Measurements from ENCODE around the gene MEIS2.

The MEIS2 gene

GRCh38 chr15:36886701-36887100 is 213.6 kb downstream of the MEIS2 start:
- Histone ChIP-seq H3K79me2 (ENCODE audit: insufficient read depth, low read length) (no peaks in the 10 kb centered on the region), H2AFZ (ENCODE audit: low read depth, low read length) (no peak overlapping the region), H3K9ac (ENCODE audit: low read depth, low read length) (no peak overlapping the region), H3K36me3 (ENCODE audit: insufficient read depth, low read length) (no peaks in the 10 kb centered on the region), H3K4me3 (ENCODE audit: low read depth in 1 of 2, low read length in 2 of 2) (no peak overlapping the region), H3K9me3 (ENCODE audit: insufficient read depth, low read length, severe bottlenecking) (no peaks in the 10 kb centered on the region), H3K27me3 (ENCODE audit: insufficient read depth, low read length, poor library complexity) (no peaks in the 10 kb centered on the region), H3K27ac (ENCODE audit: low read length) (no peak overlapping the region), H3K4me1 (ENCODE audit: insufficient read depth, low read length) (no peaks in the 10 kb centered on the region), H3K4me2 (ENCODE audit: insufficient read depth, low read length) (no peak overlapping the region), H4K20me1 (ENCODE audit: insufficient read depth, low read length) (no peaks in the 10 kb centered on the region)
- ATAC-seq (ENCODE audit: insufficient read depth, low read depth) (no peak), DNase-seq (no peak)
- no peak for TF ChIP-seq CTCF (IDR thresholded peaks at IDR 0.05; ENCODE audit: borderline replicate concordance, extremely low read depth, low read length, poor library complexity, severe bottlenecking)
- no peak for TF ChIP-seq EZH2 (IDR thresholded peaks at IDR 0.05; ENCODE audit: borderline replicate concordance, low read depth, low read length, severe bottlenecking)

GRCh38 chr15:36886191-36886590 is 214.2 kb downstream of the MEIS2 start:
- no peaks in the 10 kb centered on the region for H4K20me1 ChIP-seq (ENCODE audit: insufficient read depth, low read length)
- no peaks in the 10 kb centered on the region for H3K36me3 ChIP-seq (ENCODE audit: insufficient read depth, low read length)
- no peak overlapping the region for H3K27ac ChIP-seq (ENCODE audit: low read length)
- no peaks in the 10 kb centered on the region for H3K27me3 ChIP-seq (ENCODE audit: insufficient read depth, low read length, poor library complexity)
- H3K9ac ChIP-seq (ENCODE audit: low read depth, low read length), result no peak overlapping the region
- ATAC-seq (ENCODE audit: insufficient read depth, low read depth) (no peak), DNase-seq (no peak)
- H3K9me3 ChIP-seq (ENCODE audit: insufficient read depth, low read length, severe bottlenecking), result no peaks in the 10 kb centered on the region
- H3K79me2 ChIP-seq (ENCODE audit: insufficient read depth, low read length), result no peaks in the 10 kb centered on the region
- H3K4me3 ChIP-seq (ENCODE audit: low read depth in 1 of 2, low read length in 2 of 2), result no peak overlapping the region
- no peaks in the 10 kb centered on the region for H3K4me1 ChIP-seq (ENCODE audit: insufficient read depth, low read length)
- H2AFZ ChIP-seq (ENCODE audit: low read depth, low read length), result no peak overlapping the region
- H3K4me2 ChIP-seq (ENCODE audit: insufficient read depth, low read length), result no peak overlapping the region
- TF ChIP-seq EZH2 (IDR thresholded peaks at IDR 0.05; ENCODE audit: borderline replicate concordance, low read depth, low read length, severe bottlenecking) (no peak), CTCF (IDR thresholded peaks at IDR 0.05; ENCODE audit: borderline replicate concordance, extremely low read depth, low read length, poor library complexity, severe bottlenecking) (no peak)

- H3K79me2 ChIP-seq (ENCODE audit: insufficient read depth, low read length), result no peaks in the 10 kb centered on the region
- H2AFZ ChIP-seq (ENCODE audit: low read depth, low read length), result no peak overlapping the region
- H3K36me3 ChIP-seq (ENCODE audit: insufficient read depth, low read length), result no peaks in the 10 kb centered on the region
- no peak overlapping the region for H3K9ac ChIP-seq (ENCODE audit: low read depth, low read length)
- DNase-seq, result no peak
- no peaks in the 10 kb centered on the region for H4K20me1 ChIP-seq (ENCODE audit: insufficient read depth, low read length)
- no peak overlapping the region for H3K4me3 ChIP-seq (ENCODE audit: low read depth in 1 of 2, low read length in 2 of 2)
- H3K27me3 ChIP-seq (ENCODE audit: insufficient read depth, low read length, poor library complexity), result no peaks in the 10 kb centered on the region
- H3K27ac ChIP-seq (ENCODE audit: low read length), result no peak overlapping the region
- no peaks in the 10 kb centered on the region for H3K4me1 ChIP-seq (ENCODE audit: insufficient read depth, low read length)
- H3K4me2 ChIP-seq (ENCODE audit: insufficient read depth, low read length), result no peak overlapping the region
- no peaks in the 10 kb centered on the region for H3K9me3 ChIP-seq (ENCODE audit: insufficient read depth, low read length, severe bottlenecking)
- TF ChIP-seq EZH2 (IDR thresholded peaks at IDR 0.05; ENCODE audit: borderline replicate concordance, low read depth, low read length, severe bottlenecking) (no peak), CTCF (IDR thresholded peaks at IDR 0.05; ENCODE audit: borderline replicate concordance, extremely low read depth, low read length, poor library complexity, severe bottlenecking) (no peak)
- ATAC-seq (ENCODE audit: insufficient read depth, low read depth), result no peak
These were observed 214.6 kb downstream of the MEIS2 start for GRCh38 chr15:36885771-36886170.

Data from DND-41 (cell line).